Mesendoderm (in vitro differentiated cells): Measurements from ENCODE around the gene KLHL29.

ENCODE experiments used
- DNase-seq: peaks from one replicate; pipeline ENCODE4 v3.0.0; 2013
- H2AK5ac ChIP-seq: 2 replicates; pipeline ENCODE4 v1.6.1; 2013; ENCODE audit warnings: low read length, inconsistent platforms
- H2BK120ac ChIP-seq: 2 replicates; pipeline ENCODE4 v1.6.1; 2013; ENCODE audit warnings: low read depth, mild to moderate bottlenecking, low read length, moderate library complexity, mixed read lengths
- H2BK15ac ChIP-seq: replicated peaks from 2 replicates; pipeline ENCODE4 v1.6.1; 2013; ENCODE audit warnings: low read depth, mild to moderate bottlenecking, moderate library complexity
- H2BK5ac ChIP-seq: 2 replicates; pipeline ENCODE4 v1.6.1; 2013; ENCODE audit warnings: low read length, inconsistent platforms
- H3K18ac ChIP-seq: 2 replicates; pipeline ENCODE4 v1.6.1; 2013; ENCODE audit warnings: mild to moderate bottlenecking, low read length, mixed read lengths
- H3K23ac ChIP-seq: one replicate; pipeline ENCODE4 v1.6.1; 2013; ENCODE audit warnings: low read length
- H3K27ac ChIP-seq: 2 replicates; pipeline ENCODE4 v1.5.1; 2013; ENCODE audit warnings: low read depth, mild to moderate bottlenecking, inconsistent platforms, low read length, moderate library complexity
- H3K27me3 ChIP-seq: 2 replicates; pipeline ENCODE4 v1.6.1; 2013; ENCODE audit warnings: low read length, control low read depth, mild to moderate bottlenecking, inconsistent platforms; ENCODE audit not compliant: insufficient read depth, poor library complexity
- H3K36me3 ChIP-seq: 2 replicates; pipeline ENCODE4 v1.6.1; 2013; ENCODE audit warnings: low read length, inconsistent platforms; ENCODE audit not compliant: control insufficient read depth, insufficient read depth
- H3K4ac ChIP-seq: one replicate; pipeline ENCODE4 v1.6.1; 2013; ENCODE audit warnings: low read depth, mild to moderate bottlenecking, low read length, moderate library complexity
- H3K4me1 ChIP-seq: 2 replicates; pipeline ENCODE4 v1.6.1; 2013; ENCODE audit warnings: low read depth, low read length, inconsistent platforms; ENCODE audit not compliant: control insufficient read depth
- H3K4me2 ChIP-seq: 2 replicates; pipeline ENCODE4 v1.6.1; 2013; ENCODE audit warnings: low read length
- H3K4me3 ChIP-seq: 2 replicates; pipeline ENCODE4 v1.5.1; 2013; ENCODE audit warnings: mild to moderate bottlenecking, low read length
- H3K56ac ChIP-seq: one replicate; pipeline ENCODE4 v1.6.1; 2013; ENCODE audit warnings: low read length
- H3K79me1 ChIP-seq: 2 replicates; pipeline ENCODE4 v1.6.1; 2013; ENCODE audit warnings: low read length, inconsistent platforms
- H3K79me2 ChIP-seq: 2 replicates; pipeline ENCODE4 v1.6.1; 2013; ENCODE audit warnings: mild to moderate bottlenecking, low read length; ENCODE audit not compliant: control insufficient read depth, insufficient read depth
- H3K9ac ChIP-seq: 2 replicates; pipeline ENCODE4 v1.6.1; 2013; ENCODE audit warnings: low read length, inconsistent platforms
- H4K5ac ChIP-seq: one replicate; pipeline ENCODE4 v1.6.1; 2013; ENCODE audit warnings: low read length
- H4K8ac ChIP-seq: one replicate; pipeline ENCODE4 v1.6.1; 2013; ENCODE audit warnings: low read depth, mild to moderate bottlenecking, control low read depth, low read length, moderate library complexity
- WGBS: extraction: QIAGEN DNeasy Blood & Tissue Kit; methylation state at CpG from one replicate; pipeline ENCODE4 v1.1.7; 2013; ENCODE audit warnings: low lambda C conversion rate, missing lambda C conversion rate; ENCODE audit not compliant: insufficient coverage; ENCODE audit errors: extremely low coverage; 5-methylcytosine and 5-hydroxymethylcytosine counted together

Gene KLHL29

DNA sequence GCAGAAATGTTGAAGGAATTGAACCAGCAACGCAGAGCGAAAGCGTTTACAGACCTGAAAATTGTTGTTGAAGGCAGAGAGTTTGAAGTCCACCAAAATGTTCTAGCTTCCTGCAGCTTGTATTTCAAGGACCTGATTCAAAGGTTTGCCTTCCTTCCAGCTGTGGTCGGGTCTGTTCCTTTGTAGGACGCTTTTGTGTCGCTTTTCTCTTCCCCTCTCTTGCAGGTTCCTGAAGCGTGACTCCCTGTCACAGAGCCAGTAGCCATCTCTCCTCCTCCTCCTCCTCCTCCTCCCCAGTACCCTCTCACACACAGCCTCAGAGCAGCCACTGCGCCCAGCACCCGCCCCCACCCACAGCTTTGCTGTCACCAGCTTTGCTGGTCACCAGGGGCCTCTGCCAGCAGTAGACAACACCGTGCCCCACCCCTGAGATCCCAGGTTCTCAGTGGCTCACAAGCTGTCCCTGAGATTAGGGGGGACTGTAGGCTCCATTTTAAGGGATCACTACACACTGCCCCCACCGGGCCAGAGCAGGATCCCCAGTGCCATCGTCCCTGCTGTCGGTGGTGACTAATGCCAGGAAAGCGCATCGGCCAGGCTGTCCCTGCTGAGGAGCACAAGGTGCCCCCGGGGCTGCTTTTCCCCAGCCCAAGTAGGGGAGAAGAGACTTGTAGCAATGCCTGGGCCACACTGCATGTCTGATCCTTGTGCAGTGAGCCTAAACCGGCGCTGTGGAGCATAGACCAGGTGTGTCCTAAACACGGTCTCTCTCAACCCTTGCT lies 299.6 kb downstream of the KLHL29 start:
- Histone ChIP-seq H3K4me2 (no peak overlapping the region), H3K4me3 (no peak overlapping the region), H3K23ac (no peak overlapping the region), H3K18ac (no peak overlapping the region), H3K79me2 (no peaks in the 10 kb centered on the region), H3K4me1 (no peaks in the 10 kb centered on the region), H2BK15ac (no peak overlapping the region), H4K8ac (no peak overlapping the region), H3K56ac (no peak overlapping the region), H2BK120ac (no peak overlapping the region), H3K27ac (no peak overlapping the region), H3K9ac (no peak overlapping the region), H2AK5ac (no peak overlapping the region), H3K36me3 (no peaks in the 10 kb centered on the region), H4K5ac (no peak overlapping the region), H3K79me1 (no peaks in the 10 kb centered on the region), H3K4ac (no peak overlapping the region), H3K27me3 (no peaks in the 10 kb centered on the region), H2BK5ac (no peak overlapping the region)
- peak; percentile 47 for DNase-seq
- no CpG with 5 or more reads among the region's 19 CpGs for WGBS

DNA sequence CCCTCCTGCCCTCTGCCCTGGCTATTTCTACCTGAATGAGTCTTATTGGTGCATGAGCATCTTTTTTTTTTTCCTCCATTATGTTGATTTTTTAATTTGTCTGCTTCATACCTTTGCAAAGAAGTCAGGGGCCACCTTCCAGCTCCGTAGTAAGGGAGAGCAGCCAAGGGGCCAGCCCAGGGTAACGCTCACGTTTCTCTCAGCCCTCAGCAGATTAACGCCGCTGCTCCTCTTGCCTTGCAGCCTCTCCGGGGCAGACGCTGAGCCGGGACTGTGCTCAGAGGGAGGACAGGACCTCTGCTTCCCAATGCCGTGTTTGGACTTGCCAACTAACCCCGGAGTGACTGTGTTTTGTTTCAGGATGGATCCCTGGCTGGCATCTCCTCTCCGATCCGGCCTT lies 300.2 kb downstream of the KLHL29 start:
- Histone ChIP-seq H3K4me2 (no peak overlapping the region), H3K79me1 (no peaks in the 10 kb centered on the region), H3K36me3 (no peaks in the 10 kb centered on the region), H3K4ac (no peak overlapping the region), H3K9ac (no peak overlapping the region), H3K27ac (no peak overlapping the region), H3K79me2 (no peaks in the 10 kb centered on the region), H2BK120ac (no peak overlapping the region), H3K4me1 (no peaks in the 10 kb centered on the region), H3K23ac (no peak overlapping the region), H3K27me3 (no peaks in the 10 kb centered on the region), H3K4me3 (no peak overlapping the region), H4K5ac (no peak overlapping the region), H3K18ac (no peak overlapping the region), H3K56ac (no peak overlapping the region), H2AK5ac (no peak overlapping the region), H4K8ac (no peak overlapping the region), H2BK15ac (no peak overlapping the region), H2BK5ac (no peak overlapping the region)
- WGBS: no CpG with 5 or more reads among the region's 12 CpGs
- DNase-seq: no peak

DNA sequence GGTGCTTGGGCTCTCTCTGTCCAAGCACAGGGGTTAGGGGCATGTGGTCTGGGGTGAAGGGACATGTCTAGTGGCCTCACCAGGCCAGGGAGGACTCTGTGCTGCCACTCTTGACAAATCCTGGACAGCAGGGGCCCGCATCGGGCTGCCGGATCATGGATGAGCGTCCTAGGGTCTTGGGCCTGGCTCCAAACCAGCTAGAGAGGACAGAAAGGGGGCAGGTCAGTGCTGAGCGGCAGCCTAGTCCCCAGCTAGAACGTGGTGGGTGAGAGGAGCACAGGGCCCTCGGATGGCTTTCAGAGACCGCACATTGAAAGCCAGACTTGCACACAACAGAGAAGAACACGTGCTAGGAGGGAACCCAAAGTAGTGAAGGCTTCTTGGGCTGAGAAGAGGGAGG lies 300.7 kb downstream of the KLHL29 start:
- no peak overlapping the region for H2BK15ac ChIP-seq
- H3K18ac ChIP-seq: no peak overlapping the region
- no peak overlapping the region for H4K5ac ChIP-seq
- no peak overlapping the region for H3K4me3 ChIP-seq
- no peak overlapping the region for H3K56ac ChIP-seq
- no peaks in the 10 kb centered on the region for H3K79me2 ChIP-seq
- H2AK5ac ChIP-seq: no peak overlapping the region
- DNase-seq: no peak
- H3K4ac ChIP-seq: no peak overlapping the region
- H3K27me3 ChIP-seq: no peaks in the 10 kb centered on the region
- no peak overlapping the region for H3K23ac ChIP-seq
- no peak overlapping the region for H2BK120ac ChIP-seq
- no peak overlapping the region for H3K9ac ChIP-seq
- no peak overlapping the region for H3K4me2 ChIP-seq
- no CpG with 5 or more reads among the region's 9 CpGs for WGBS
- no peaks in the 10 kb centered on the region for H3K79me1 ChIP-seq
- H2BK5ac ChIP-seq: no peak overlapping the region
- H3K27ac ChIP-seq: no peak overlapping the region
- H3K4me1 ChIP-seq: no peaks in the 10 kb centered on the region
- no peak overlapping the region for H4K8ac ChIP-seq
- H3K36me3 ChIP-seq: no peaks in the 10 kb centered on the region

DNA sequence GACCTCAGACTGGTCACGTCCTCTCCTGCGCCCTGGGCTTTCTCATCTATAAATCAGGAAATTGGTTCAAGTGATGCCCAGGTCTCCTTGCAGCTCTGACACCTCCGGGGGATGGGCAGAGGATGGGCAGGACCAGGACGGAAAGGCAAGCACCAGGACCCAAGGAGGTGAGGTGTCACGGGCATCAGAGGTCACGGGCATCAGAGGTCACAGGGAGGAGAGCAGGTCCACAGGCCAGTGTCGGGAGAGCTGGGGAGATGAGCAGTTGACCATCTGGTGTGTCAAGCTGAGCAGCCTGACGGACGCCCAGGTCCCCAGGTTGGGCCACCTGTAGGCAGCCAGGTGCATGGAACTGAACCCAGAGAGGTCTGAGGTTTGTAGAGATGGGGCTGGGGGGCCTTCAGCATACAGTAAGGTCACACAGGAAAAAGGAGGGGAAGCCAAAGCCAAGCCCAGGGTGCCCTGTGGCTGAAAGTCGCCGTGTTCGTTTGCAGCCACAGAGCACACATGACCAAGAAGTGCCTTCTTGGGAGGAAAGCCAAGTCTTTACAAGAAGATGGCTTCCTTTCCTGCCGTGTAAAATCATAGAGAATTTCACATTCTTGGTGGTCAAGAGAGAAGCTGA lies 301.5 kb downstream of the KLHL29 start:
- no peak overlapping the region for H3K23ac ChIP-seq
- no peak overlapping the region for H4K8ac ChIP-seq
- H3K18ac ChIP-seq: no peak overlapping the region
- no peak overlapping the region for H2BK15ac ChIP-seq
- no peak overlapping the region for H3K4ac ChIP-seq
- H3K79me2 ChIP-seq: no peaks in the 10 kb centered on the region
- no peaks in the 10 kb centered on the region for H3K4me1 ChIP-seq
- no peak overlapping the region for H2BK5ac ChIP-seq
- H3K79me1 ChIP-seq: no peaks in the 10 kb centered on the region
- H3K56ac ChIP-seq: no peak overlapping the region
- no peak overlapping the region for H3K9ac ChIP-seq
- no peak overlapping the region for H3K4me2 ChIP-seq
- no peak for DNase-seq
- no peaks in the 10 kb centered on the region for H3K27me3 ChIP-seq
- no peak overlapping the region for H3K4me3 ChIP-seq
- no peak overlapping the region for H2BK120ac ChIP-seq
- no peak overlapping the region for H2AK5ac ChIP-seq
- no peaks in the 10 kb centered on the region for H3K36me3 ChIP-seq
- H3K27ac ChIP-seq: no peak overlapping the region
- WGBS: no CpG with 5 or more reads among the region's 13 CpGs
- H4K5ac ChIP-seq: no peak overlapping the region

DNA sequence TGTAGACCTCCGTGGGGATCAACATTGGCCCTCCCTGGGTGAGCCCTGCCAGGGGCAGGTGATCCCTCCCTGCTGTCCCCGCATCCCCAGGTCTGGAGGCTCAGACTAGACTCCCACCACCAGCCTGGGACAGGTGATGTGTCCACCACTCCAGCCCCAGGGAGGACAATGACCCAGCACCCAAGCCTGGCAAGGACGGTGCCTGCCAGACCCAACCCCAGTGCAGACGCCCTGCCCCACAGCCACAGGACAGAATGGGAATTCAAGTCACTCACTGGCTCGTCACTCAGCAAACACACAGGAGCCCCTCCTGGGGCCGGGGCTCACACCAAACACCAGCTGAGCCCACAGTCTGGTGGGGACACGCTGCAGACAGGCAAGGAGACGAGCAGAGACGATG lies 302.2 kb downstream of the KLHL29 start:
- Histone ChIP-seq H2BK120ac (no peak overlapping the region), H2BK5ac (no peak overlapping the region), H3K27ac (no peak overlapping the region), H3K4me2 (no peak overlapping the region), H3K79me1 (no peaks in the 10 kb centered on the region), H2BK15ac (no peak overlapping the region), H4K8ac (no peak overlapping the region), H2AK5ac (no peak overlapping the region), H3K9ac (no peak overlapping the region), H3K27me3 (no peaks in the 10 kb centered on the region), H3K18ac (no peak overlapping the region), H3K36me3 (no peaks in the 10 kb centered on the region), H3K79me2 (no peaks in the 10 kb centered on the region), H3K4me1 (no peaks in the 10 kb centered on the region), H3K56ac (no peak overlapping the region), H3K4me3 (no peak overlapping the region), H3K4ac (no peak overlapping the region), H4K5ac (no peak overlapping the region), H3K23ac (no peak overlapping the region)
- no peak for DNase-seq
- WGBS: no CpG with 5 or more reads among the region's 9 CpGs
